ENCODE results near the gene ZMYM4.
A peak's percentile ranks its signal among the peaks of the same experiment; 100 is the strongest.
"Not testable (repeated sequence)": the region's sequence is repeated elsewhere in the genome, so short reads cannot be mapped to it uniquely, and the experiment has no call there.

ZMYM4 gene

GRCh38 chr1:35268282-35269200, at the start of gene ZMYM4:
Gene ZMYM4, plus strand, starts transcription at chr1:35268709. Its CDS starts 338 bp downstream, at chr1:35269047.
- peak; percentile 74 for FAIRE-seq

DNA sequence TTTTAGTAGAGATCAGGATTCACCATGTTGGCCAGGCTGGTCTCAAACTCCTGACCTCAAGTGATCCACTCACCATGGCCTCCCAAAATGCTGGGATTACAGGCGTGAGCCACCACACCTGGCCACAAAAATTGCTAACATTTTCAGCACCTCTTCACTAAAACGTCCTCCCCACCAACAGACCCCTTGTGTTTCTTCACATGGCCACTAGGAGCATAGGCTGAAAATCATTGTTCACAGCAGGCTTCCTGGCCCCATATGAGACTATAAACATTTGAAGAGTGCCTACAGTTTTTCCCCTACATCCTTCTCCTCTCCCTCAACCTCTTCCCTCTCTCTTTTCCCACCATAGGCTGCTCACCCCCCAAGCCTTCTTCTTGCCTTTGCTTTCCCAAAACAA, 47.5 kb upstream of the ZMYM4 start:
- FAIRE-seq = no peak

- no peak for FAIRE-seq
These were observed 46.0 kb upstream of the ZMYM4 start for GRCh38 chr1:35222322-35223083.

GRCh38 chr1:35223084-35223630, 45.4 kb upstream of the ZMYM4 start:
- FAIRE-seq = no peak

DNA sequence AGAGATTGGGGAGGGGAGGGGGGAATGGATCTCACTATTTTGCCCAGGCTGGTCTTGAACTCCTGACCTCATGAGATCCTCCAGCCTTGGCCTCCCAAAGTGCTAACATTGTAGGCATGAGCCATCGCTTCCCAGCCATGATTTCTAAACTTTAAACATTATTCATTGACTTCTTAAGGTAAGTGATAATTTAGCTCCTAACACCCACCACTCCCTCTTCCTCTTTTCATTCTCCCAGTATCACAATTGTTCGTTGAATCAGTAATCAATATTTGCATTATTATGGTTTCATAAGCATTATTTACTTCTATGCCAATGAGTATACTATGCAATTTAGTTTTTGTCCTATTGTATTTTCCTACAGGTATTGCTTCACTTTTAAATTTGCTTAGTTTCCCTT, 42.0 kb upstream of the ZMYM4 start:
- no peak for FAIRE-seq

DNA sequence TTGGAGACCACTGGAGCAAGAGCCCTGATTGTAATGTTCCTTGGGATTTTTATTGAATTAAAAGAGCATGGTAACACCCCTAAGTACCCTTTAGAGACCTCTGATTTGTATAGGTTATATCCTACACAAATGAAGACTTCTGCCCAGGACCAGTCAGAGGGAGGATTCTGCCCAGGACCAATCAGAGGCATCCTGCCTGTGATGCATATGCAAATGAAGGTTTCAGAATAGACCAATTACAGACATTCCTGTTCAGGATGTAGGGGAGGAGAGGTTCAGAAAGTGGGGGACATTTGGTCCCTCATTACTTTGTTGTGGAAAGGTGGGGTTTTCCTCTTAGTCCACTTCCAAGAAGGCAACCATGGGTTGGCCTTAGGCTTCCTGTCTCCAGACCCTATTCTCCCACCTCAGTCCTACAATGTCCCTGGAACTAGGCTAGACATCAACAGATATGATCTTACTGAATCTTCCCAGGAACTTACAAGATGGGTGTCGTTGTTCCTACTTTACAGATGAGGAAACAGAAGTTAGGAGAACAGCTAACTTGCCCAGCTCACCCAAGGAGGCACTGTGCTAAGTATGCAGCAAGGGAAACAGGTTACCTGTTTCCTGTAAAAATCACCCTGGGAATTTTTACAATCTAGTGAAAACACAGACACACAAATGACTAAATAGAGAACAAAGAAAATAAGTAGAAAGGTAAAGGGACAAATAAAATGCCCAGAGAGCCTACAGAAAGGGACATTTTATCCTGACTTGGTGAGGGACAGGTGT, 38.7 kb upstream of the ZMYM4 start:
- FAIRE-seq = no peak

GRCh38 chr1:35231287-35231686, 37.2 kb upstream of the ZMYM4 start:
- no peak for FAIRE-seq

GRCh38 chr1:35236772-35237171, 31.7 kb upstream of the ZMYM4 start:
- FAIRE-seq = not testable (repeated sequence)

DNA sequence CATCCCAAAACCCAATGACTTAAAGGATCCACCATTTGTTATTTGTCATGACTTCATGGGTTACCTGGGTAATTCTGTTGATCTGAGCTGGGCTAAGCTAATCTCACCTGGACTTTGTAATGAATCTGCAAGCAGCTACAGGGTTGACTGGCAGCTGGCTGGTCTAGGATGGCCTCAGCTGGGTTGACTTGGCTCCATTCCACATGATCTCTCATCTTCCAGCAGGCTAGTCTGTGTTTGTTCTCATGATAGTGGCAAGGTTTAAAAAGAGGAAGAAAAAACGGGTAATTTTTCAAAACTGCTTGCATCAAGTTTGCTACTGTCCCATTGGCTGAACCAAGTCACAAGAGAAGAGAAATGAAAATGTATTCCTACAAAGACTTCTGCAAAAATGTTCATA, 24.8 kb upstream of the ZMYM4 start:
- no peak for FAIRE-seq

- FAIRE-seq = no peak
These were observed 21.3 kb upstream of the ZMYM4 start for GRCh38 chr1:35247256-35247655.

GRCh38 chr1:35253941-35254340, 14.6 kb upstream of the ZMYM4 start:
- no peak for FAIRE-seq

GRCh38 chr1:35255276-35255675, 13.2 kb upstream of the ZMYM4 start:
- no peak for FAIRE-seq

DNA sequence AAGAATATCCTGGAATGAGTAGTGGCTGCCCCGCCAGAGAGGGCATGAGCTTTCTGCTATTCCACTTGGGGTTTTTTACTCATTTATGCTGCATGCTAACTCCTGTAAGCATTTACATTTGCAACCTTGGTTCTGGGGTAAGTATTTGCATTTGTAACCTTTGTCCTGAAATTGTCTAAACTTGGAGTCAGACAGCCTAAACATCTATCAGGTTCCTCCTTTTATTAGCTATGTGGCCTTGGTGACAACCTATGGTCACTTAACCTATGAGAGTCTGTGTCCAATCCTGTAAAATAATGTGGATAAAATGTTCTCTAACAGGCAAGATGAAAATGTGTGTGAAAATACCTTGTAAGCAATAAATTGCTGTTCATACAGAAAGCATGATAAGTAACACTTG, 8.9 kb upstream of the ZMYM4 start:
- no peak for FAIRE-seq

GRCh38 chr1:35261412-35262120, 6.9 kb upstream of the ZMYM4 start:
- no peak for FAIRE-seq

GRCh38 chr1:35264035-35264434, 4.5 kb upstream of the ZMYM4 start:
- no peak for FAIRE-seq

GRCh38 chr1:35264871-35265270, 3.6 kb upstream of the ZMYM4 start:
- FAIRE-seq = no peak

- FAIRE-seq = no peak
These were observed 2.2 kb upstream of the ZMYM4 start for GRCh38 chr1:35266306-35266705.

GRCh38 chr1:35269201-35269988, 886 bp downstream of the ZMYM4 start:
- no peak for FAIRE-seq

- no peak for FAIRE-seq
These were observed 1.4 kb downstream of the ZMYM4 start for GRCh38 chr1:35269989-35270289.

- no peak for FAIRE-seq
These were observed 2.3 kb downstream of the ZMYM4 start for GRCh38 chr1:35270836-35271235.

DNA sequence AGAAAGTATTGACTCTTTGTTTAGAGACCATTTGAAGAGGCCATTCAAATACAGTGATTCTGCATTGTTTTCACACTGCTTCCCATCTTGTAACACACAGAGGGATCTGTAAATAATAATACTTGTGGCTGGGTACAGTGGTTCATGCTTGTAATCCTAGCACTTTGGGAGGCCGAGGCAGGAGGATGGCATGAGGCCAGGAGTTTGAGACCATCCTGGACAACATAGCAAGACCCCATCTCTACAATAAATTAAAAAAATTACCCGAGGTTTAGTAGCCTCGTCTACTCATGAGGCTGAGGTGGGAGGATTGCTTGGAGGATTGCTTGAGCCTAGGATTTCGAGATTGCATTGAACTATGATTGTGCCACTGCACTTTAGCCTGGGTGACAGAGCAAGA, 5.7 kb downstream of the ZMYM4 start:
- no peak for FAIRE-seq
